Measurements from ENCODE around the gene PARD3B. TPM values are rescaled to one million over a fixed set of nuclear protein-coding genes. Genes with fewer than 3 reads are reported as not detected.

PARD3B gene
- total RNA-seq, 1 experiment from 2014 or later = 6.4 TPM

- H3K4me3 Mint-ChIP-seq = no peak overlapping the region
- H3K79me2 ChIP-seq (ENCODE audit: insufficient read depth, low read length) = no peaks in the 10 kb centered on the region
These were observed 170.1 kb downstream of the PARD3B start for GRCh38 chr2:204715361-204715760.

More at GRCh38 chr2:204715361-204715760, 170.1 kb downstream of the PARD3B start:
- Mint-ChIP-seq H3K36me3 (ENCODE audit: insufficient read depth in 1 of 3, low read depth in 3 of 3) (no peaks in the 10 kb centered on the region), H3K9me3 (no peaks in the 10 kb centered on the region), H3K4me1 (no peaks in the 10 kb centered on the region), H3K27ac (no peak overlapping the region), H3K27me3 (ENCODE audit: low read depth) (no peaks in the 10 kb centered on the region)
- Histone ChIP-seq H2AFZ (ENCODE audit: low read length) (no peak overlapping the region), H2BK20ac (ENCODE audit: low read depth, low read length, poor library complexity, severe bottlenecking) (no peak overlapping the region), H3K14ac (ENCODE audit: insufficient read depth, low read length) (no peak overlapping the region), H3K23ac (ENCODE audit: insufficient read length, low read depth, low read length) (no peak overlapping the region), H2BK12ac (ENCODE audit: insufficient read length, low read depth, low read length) (no peak overlapping the region), H4K91ac (ENCODE audit: insufficient read length, low read depth, low read length) (no peak overlapping the region), H3K4me2 (ENCODE audit: insufficient read depth, insufficient read length, low read length) (no peak overlapping the region), H4K20me1 (ENCODE audit: control insufficient read depth, insufficient read depth, insufficient read length) (no peaks in the 10 kb centered on the region), H3K9ac (ENCODE audit: extremely low read depth, insufficient read length, low read length) (no peak overlapping the region), H2BK5ac (ENCODE audit: insufficient read length, low read length) (no peak overlapping the region), H4K5ac (ENCODE audit: insufficient read length, low read depth, low read length) (no peak overlapping the region), H2AK5ac (ENCODE audit: insufficient read length, low read length) (no peak overlapping the region), H3T11ph (ENCODE audit: low read length) (no peak overlapping the region), H3K4ac (ENCODE audit: low read depth, low read length) (no peak overlapping the region), H3K9me3 (ENCODE audit: control insufficient read depth, low read depth, low read length) (no peaks in the 10 kb centered on the region), H3K27ac (ENCODE audit: insufficient read length, low read depth, low read length) (no peak overlapping the region), H3K79me1 (ENCODE audit: insufficient read depth, low read depth, low read length, poor library complexity, severe bottlenecking) (no peaks in the 10 kb centered on the region), H3K56ac (ENCODE audit: insufficient read length, low read depth, low read length) (no peak overlapping the region), H3K4me1 (ENCODE audit: insufficient read depth, low read length) (no peaks in the 10 kb centered on the region), H3K18ac (ENCODE audit: insufficient read length, low read depth, low read length) (no peak overlapping the region), H3K27me3 (ENCODE audit: insufficient read depth, low read length) (no peaks in the 10 kb centered on the region), H2BK15ac (ENCODE audit: low read depth, low read length) (no peak overlapping the region), H3K23me2 (ENCODE audit: insufficient read length, low read depth, low read length, poor library complexity, severe bottlenecking) (no peaks in the 10 kb centered on the region), H4K8ac (replicated peaks; ENCODE audit: insufficient read length, low read depth, low read length) (no peak overlapping the region), H2BK120ac (ENCODE audit: low read depth, low read length, poor library complexity, severe bottlenecking) (no peak overlapping the region)
- no peak for DNase-seq
- TF ChIP-seq, protein P1, sequence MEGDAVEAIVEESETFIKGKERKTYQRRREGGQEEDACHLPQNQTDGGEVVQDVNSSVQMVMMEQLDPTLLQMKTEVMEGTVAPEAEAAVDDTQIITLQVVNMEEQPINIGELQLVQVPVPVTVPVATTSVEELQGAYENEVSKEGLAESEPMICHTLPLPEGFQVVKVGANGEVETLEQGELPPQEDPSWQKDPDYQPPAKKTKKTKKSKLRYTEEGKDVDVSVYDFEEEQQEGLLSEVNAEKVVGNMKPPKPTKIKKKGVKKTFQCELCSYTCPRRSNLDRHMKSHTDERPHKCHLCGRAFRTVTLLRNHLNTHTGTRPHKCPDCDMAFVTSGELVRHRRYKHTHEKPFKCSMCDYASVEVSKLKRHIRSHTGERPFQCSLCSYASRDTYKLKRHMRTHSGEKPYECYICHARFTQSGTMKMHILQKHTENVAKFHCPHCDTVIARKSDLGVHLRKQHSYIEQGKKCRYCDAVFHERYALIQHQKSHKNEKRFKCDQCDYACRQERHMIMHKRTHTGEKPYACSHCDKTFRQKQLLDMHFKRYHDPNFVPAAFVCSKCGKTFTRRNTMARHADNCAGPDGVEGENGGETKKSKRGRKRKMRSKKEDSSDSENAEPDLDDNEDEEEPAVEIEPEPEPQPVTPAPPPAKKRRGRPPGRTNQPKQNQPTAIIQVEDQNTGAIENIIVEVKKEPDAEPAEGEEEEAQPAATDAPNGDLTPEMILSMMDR (conservative IDR thresholded peaks at IDR 0.05) = no peak
- WGBS (ENCODE audit: extremely low coverage, insufficient read length, low lambda C conversion rate) = no CpG with 5 or more reads among the region's 2 CpGs

All from H9 (cell line).